HS-27A (cell line): Measurements from ENCODE around the gene ITIH3.

Experiments used
- DNase-seq: peaks from one replicate; pipeline ENCODE4 v3.0.0-alpha.2; 2012; ENCODE audit warnings: low read depth, missing footprints

The ITIH3 gene

DNA sequence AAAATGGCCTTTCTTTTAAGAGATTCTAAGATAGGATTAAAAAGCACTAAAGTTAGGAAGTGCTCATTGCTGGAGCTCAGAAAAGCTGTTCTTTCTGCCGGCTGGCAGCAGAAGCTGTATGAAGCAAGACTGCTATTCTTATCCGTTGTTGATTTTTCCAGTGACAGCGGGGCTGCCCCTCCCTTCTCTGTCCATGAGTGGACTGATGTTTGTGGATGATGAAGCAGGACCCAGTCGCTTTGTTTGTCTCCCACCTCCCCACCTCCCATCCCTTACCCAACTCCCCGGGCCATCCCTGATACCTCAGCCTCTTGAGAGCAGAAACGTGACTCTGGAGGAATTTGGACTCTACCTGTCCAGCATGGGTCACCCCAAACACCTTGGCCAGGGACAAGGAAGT lies 50.6 kb downstream of the ITIH3 start:
- no peak for DNase-seq

DNA sequence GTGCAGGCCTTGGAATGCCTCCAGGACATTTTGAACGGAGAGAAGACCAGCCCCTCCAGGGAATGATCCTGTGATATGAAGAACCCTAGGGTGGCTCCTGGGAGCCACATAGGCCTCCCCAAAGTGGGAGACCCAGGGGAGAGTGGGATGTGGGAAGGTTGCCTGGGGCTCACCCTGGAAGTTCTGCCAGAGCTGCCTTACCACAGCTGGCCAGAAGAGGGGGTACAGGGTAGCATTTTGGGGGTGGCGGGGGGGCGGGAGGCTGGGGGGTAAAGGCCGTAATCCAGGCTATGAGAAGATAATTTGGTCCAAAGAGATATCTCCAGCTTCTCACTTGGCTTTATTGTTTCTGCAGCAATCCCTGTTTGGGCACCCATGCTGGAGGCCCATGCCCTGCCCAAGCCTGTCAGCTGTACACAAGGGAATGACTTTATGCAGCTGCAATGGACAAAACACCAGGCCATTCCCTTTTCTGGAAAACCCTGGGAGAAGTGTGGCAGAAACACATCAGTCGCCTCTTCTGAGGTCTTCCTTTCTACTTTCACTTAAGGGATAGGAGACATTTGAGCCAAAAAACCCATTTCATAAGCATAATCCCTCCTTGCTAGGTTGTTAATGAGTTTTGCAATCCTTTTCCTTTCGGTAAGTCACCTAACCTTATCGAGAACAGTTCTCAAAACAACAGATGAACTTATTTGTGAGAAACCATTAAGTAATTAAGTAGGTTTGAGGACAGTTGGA lies 51.3 kb downstream of the ITIH3 start:
- no peak for DNase-seq

GRCh38 chr3:52846432-52846965 lies 51.9 kb downstream of the ITIH3 start:
- DNase-seq: no peak

DNA sequence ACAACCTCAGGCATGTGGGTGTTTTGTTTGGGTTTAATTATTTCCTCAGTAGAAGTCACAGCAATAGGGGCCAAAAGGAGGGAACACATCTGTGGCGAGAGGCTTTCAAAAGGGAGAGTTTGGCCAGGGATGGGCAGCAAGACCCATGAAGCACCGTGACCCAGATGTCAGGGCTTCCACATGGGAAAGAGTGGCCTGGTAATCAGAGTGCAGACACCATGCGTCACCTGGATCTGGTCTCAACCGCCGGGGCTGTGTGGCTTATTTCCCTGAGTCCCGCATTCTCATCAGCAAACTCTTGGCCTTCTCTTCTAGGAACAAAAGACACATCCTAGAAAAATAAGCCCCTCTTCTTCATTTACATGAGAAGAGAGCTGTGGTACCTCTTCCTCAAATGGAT lies 52.6 kb downstream of the ITIH3 start:
- DNase-seq: no peak

GRCh38 chr3:52847726-52848125 lies 53.1 kb downstream of the ITIH3 start:
- no peak for DNase-seq

DNA sequence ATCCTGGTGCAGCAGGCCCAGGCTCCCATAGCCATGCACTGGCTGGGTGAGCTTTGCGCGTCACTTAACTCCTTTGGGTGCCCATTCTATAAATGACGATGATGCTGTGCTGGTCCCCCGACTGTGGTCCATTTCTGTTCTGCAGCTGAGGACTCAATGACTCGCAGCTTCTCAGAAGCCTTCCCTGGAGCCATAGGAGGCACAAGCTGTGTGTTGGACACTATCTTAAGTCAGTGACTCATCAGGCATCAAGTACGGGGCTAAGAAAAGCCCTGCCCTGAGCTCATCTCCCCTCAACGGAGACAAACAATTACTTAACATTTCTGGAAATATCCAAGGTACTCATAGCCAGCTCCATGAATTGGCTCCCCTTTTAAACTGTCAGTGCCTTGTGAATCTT lies 54.0 kb downstream of the ITIH3 start:
- DNase-seq: no peak

GRCh38 chr3:52849656-52850055 lies 55.1 kb downstream of the ITIH3 start:
- no peak for DNase-seq

- DNase-seq: no peak
Measured at GRCh38 chr3:52851348-52851747, 56.8 kb downstream of the ITIH3 start.

GRCh38 chr3:52852419-52852818 lies 57.8 kb downstream of the ITIH3 start:
- DNase-seq: no peak

GRCh38 chr3:52854013-52854412 lies 59.4 kb downstream of the ITIH3 start:
- no peak for DNase-seq

GRCh38 chr3:52856666-52857065 lies 62.1 kb downstream of the ITIH3 start:
- DNase-seq: no peak

GRCh38 chr3:52857133-52857532 lies 62.5 kb downstream of the ITIH3 start:
- DNase-seq: no peak

GRCh38 chr3:52857864-52858263 lies 63.3 kb downstream of the ITIH3 start:
- no peak for DNase-seq
